HepG2 (cell line): ENCODE measurements around the gene ITPRIP. TPM values are rescaled to one million over a fixed set of nuclear protein-coding genes. Genes with fewer than 3 reads are reported as not detected.

Source experiments
- CSRNP1 ChIP-seq: sonication (generic); formaldehyde crosslinking; IDR thresholded peaks from 2 replicates; pipeline ENCODE4 v1.8.1; 2023; ENCODE audit warnings: mild to moderate bottlenecking, missing genetic modification reagents
- GABPB1 ChIP-seq: IDR thresholded peaks from 2 replicates; pipeline ENCODE4 v1.6.1; 2016; ENCODE audit warnings: mild to moderate bottlenecking, missing genetic modification reagents, moderate library complexity, missing compliant biosample characterization
- HNF4G ChIP-seq, 2 experiments: sonication (generic) in 1 of 2; formaldehyde crosslinking in 1 of 2; IDR thresholded peaks; 2 replicates each; pipeline versions ENCODE4 v1.4.0 to v1.6.1; 2011 to 2020; ENCODE audit warnings: borderline replicate concordance in 2 of 2, low read depth in 2 of 2, mild to moderate bottlenecking in 2 of 2, low read length in 1 of 2, missing genetic modification reagents in 1 of 2, moderate library complexity in 1 of 2
- LCORL ChIP-seq, 2 experiments: fragments of 450-650 bp in 1 of 2; sonication (generic) in 1 of 2; formaldehyde crosslinking in 1 of 2; IDR thresholded peaks; 2 replicates each; pipeline versions ENCODE4 v1.5.0 to v1.6.1; 2017 to 2020; ENCODE audit warnings: antibody characterized with exemption in 1 of 2, missing genetic modification reagents in 1 of 2
- NFRKB ChIP-seq: fragments of 450-650 bp; IDR thresholded peaks from 2 replicates; pipeline ENCODE4 v1.6.1; 2017
- PATZ1 ChIP-seq: sonication (generic); formaldehyde crosslinking; IDR thresholded peaks from 2 replicates; pipeline ENCODE4 v1.4.0; 2020; ENCODE audit warnings: missing genetic modification reagents
- RFX1 ChIP-seq: fragments of 450-650 bp; IDR thresholded peaks from 2 replicates; pipeline ENCODE4 v1.6.1; 2017
- SP5 ChIP-seq: IDR thresholded peaks from 2 replicates; pipeline ENCODE4 v1.6.1; 2016; ENCODE audit warnings: low read depth, borderline replicate concordance
- SRF ChIP-seq: IDR thresholded peaks from 2 replicates; pipeline ENCODE4 v1.6.1; 2011; ENCODE audit warnings: mild to moderate bottlenecking, low read depth, low read length, moderate library complexity
- TAF15 ChIP-seq: fragments of 200-400 bp; formaldehyde crosslinking; IDR thresholded peaks from one replicate; pipeline ENCODE4 v1.6.1; 2018; ENCODE audit warnings: mild to moderate bottlenecking, low read depth, low read length; ENCODE audit not compliant: poor library complexity, severe bottlenecking
- TEAD3 ChIP-seq: optimal IDR thresholded peaks from 2 replicates; pipeline ENCODE3; 2016; ENCODE audit warnings: borderline replicate concordance
- ZBTB34 ChIP-seq: sonication (generic); formaldehyde crosslinking; IDR thresholded peaks from 2 replicates; pipeline ENCODE4 v1.8.0; 2022; ENCODE audit warnings: mild to moderate bottlenecking, missing genetic modification reagents
- ZBTB37 ChIP-seq: sonication (generic); formaldehyde crosslinking; IDR thresholded peaks from 2 replicates; pipeline ENCODE4 v1.4.0; 2020; ENCODE audit warnings: mild to moderate bottlenecking, missing genetic modification reagents
- ZFY ChIP-seq: sonication (generic); formaldehyde crosslinking; IDR thresholded peaks from 2 replicates; pipeline ENCODE4 v1.4.0; 2020; ENCODE audit warnings: missing genetic modification reagents
- ZNF101 ChIP-seq: sonication (generic); formaldehyde crosslinking; IDR thresholded peaks from 2 replicates; pipeline ENCODE4 v1.4.0; 2020; ENCODE audit warnings: mild to moderate bottlenecking, low read depth, missing genetic modification reagents, borderline replicate concordance
- ZNF260 ChIP-seq: sonication (generic); formaldehyde crosslinking; IDR thresholded peaks from 2 replicates; pipeline ENCODE4 v1.4.0; 2020; ENCODE audit warnings: missing genetic modification reagents, low read depth, mild to moderate bottlenecking, borderline replicate concordance
- ZNF432 ChIP-seq: sonication (generic); formaldehyde crosslinking; IDR thresholded peaks from 2 replicates; pipeline ENCODE4 v1.5.0; 2020; ENCODE audit warnings: missing genetic modification reagents, mild to moderate bottlenecking, borderline replicate concordance
- ZNF546 ChIP-seq: sonication (generic); formaldehyde crosslinking; conservative IDR thresholded peaks from 2 replicates; pipeline ENCODE4 v1.8.1; 2023; ENCODE audit warnings: mild to moderate bottlenecking, missing genetic modification reagents
- ZNF547 ChIP-seq: sonication (generic); formaldehyde crosslinking; IDR thresholded peaks from 2 replicates; pipeline ENCODE4 v1.5.1; 2020; ENCODE audit warnings: mild to moderate bottlenecking, missing genetic modification reagents
- ZNF747 ChIP-seq: sonication (generic); formaldehyde crosslinking; IDR thresholded peaks from 2 replicates; pipeline ENCODE4 v1.8.1; 2023; ENCODE audit warnings: missing genetic modification reagents, mild to moderate bottlenecking, borderline replicate concordance
- ZSCAN20 ChIP-seq: sonication (generic); formaldehyde crosslinking; IDR thresholded peaks from 2 replicates; pipeline ENCODE4 v1.4.0; 2020; ENCODE audit warnings: missing genetic modification reagents, mild to moderate bottlenecking, borderline replicate concordance
- polyA plus RNA-seq, 8 experiments: library from polyadenylated mRNA; depleted of rRNA in 3 of 8; stranded (reverse) in 7 of 8; unstranded in 1 of 8; fragments of >200 nt; fragmentation: Illumina TruSeq in 4 of 8; extraction: Trizol in 4 of 8; gene quantifications; 2 replicates each; pipeline versions ENCODE4 v1.2.1 to v1.2.3, GENCODE V29; 2011 to 2016; ENCODE audit warnings: low read depth in 4 of 8, missing spikeins in 1 of 8, mixed read lengths in 1 of 8; ENCODE audit not compliant: insufficient read depth in 1 of 8
- total RNA-seq, 5 experiments: library from RNA; depleted of rRNA; stranded (reverse); fragments of >200 nt; fragmentation: Illumina TruSeq; extraction: Trizol; gene quantifications; 2 replicates each; pipeline ENCODE4 v1.2.3, GENCODE V29; 2016; ENCODE audit warnings: low read depth in 1 of 5

ITPRIP gene
- total and polyA plus RNA-seq, 2 of the 13 experiments (the other 11 are each of a cell fraction or from before 2014, with no cell fraction given) = 1.00 to 2.8 TPM

- TF ChIP-seq PATZ1 (no peak), SRF (no peak), TAF15 (no peak), ZBTB37 (CRISPR knock-in tag) (no peak), ZBTB34 (CRISPR knock-in tag) (no peak), ZSCAN20 (CRISPR knock-in tag) (no peak), LCORL (IDR thresholded peaks at IDR 0.05) (no peak), LCORL (CRISPR knock-in tag; IDR thresholded peaks at IDR 0.05) (no peak), HNF4G (IDR thresholded peaks at IDR 0.05; ENCODE audit: borderline replicate concordance, low read depth, low read length) (no peak), HNF4G (CRISPR knock-in tag; IDR thresholded peaks at IDR 0.05; ENCODE audit: borderline replicate concordance, low read depth) (no peak), ZNF547 (CRISPR knock-in tag) (no peak), ZNF101 (no peak), ZFY (CRISPR knock-in tag) (no peak), TEAD3 (CRISPR knock-in tag) (peak; percentile 15), ZNF260 (no peak), SP5 (CRISPR knock-in tag) (no peak), NFRKB (no peak), ZNF432 (CRISPR knock-in tag) (no peak), ZNF546 (no peak), RFX1 (peak; percentile 85), ZNF747 (CRISPR knock-in tag) (no peak), GABPB1 (CRISPR knock-in tag) (peak; percentile 81), CSRNP1 (CRISPR knock-in tag) (no peak)
Measured at GRCh38 chr10:104353325-104354048, 15.2 kb upstream of the ITPRIP start, which contains the start of gene CFAP58 (continued).
